ENCODE measurements around the gene TMEM18.

DNA sequence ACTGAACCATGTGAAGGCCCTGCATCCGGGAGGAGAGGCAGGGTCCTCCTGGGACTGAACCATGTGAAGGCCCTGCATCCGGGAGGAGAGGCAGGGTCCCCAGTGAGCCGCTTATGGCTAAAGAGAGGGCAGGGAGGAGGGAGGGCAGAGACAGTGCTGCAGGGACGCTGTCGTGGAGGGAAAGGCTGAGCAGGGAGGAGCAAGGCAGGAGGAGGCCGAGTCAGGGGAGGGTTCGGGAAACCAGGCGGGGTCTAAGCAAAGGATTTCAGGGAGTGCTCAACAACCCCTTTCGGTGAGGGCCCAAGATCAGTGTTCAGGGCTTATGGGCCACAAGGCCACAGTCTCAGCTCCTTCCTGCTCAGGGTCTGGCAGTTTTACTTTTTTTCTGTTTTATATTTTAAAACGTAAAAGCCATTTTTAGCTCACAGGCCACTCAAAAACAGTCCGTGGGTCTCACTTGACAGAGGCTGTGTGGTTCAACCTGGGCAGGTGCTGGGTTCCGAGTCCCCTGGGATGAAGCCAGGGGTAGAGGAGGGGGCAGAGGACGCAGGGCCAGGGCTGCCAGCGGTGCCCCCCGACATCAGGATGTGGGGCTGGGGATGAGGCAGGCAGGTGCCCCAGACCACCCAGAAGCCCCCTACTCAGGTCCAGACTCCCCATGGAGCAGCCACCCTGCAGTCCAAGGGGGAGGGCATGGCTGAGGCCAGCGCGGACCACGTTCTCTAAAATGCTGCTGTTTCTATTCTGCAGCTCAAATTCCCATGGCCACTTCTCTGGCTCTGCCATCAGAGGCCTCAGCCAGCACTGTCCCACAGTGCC, 5.2 kb downstream of the TMEM18 start:
- TF ChIP-seq IKZF3 (tag by site-specific recombination; IDR thresholded peaks at IDR 0.05) (no peak), CTCF (tag by site-specific recombination; IDR thresholded peaks at IDR 0.05) (no peak), MZF1 (tag by site-specific recombination; IDR thresholded peaks at IDR 0.05; ENCODE audit: borderline replicate concordance) (no peak), ZNF785 (tag by site-specific recombination; IDR thresholded peaks at IDR 0.05) (no peak), ZNF138 (tag by site-specific recombination; IDR thresholded peaks at IDR 0.05; ENCODE audit: borderline replicate concordance) (no peak), ZBTB8A (tag by site-specific recombination; IDR thresholded peaks at IDR 0.05) (no peak)

Data from HEK293 (cell line).